CD4-positive, alpha-beta T cell treated with Interleukin-17A for 1 hour (primary cell): Measurements from ENCODE around the gene CPNE2.
"Not testable (repeated sequence)": the region's sequence is repeated elsewhere in the genome, so short reads cannot be mapped to it uniquely, and the experiment has no call there.

Source experiments
- DNase-seq: peaks from one replicate; pipeline ENCODE4 v3.0.0-alpha.2; 2020

Gene CPNE2

GRCh38 chr16:57091975-57092785, at the start of gene CPNE2:
Gene CPNE2 (plus strand): TSS chr16:57092583. CDS start chr16:57110743, 18,160 bp downstream.
- DNase-seq, result no peak

- no peak for DNase-seq
Observed at GRCh38 chr16:57043248-57043647, 49.1 kb upstream of the CPNE2 start.

DNA sequence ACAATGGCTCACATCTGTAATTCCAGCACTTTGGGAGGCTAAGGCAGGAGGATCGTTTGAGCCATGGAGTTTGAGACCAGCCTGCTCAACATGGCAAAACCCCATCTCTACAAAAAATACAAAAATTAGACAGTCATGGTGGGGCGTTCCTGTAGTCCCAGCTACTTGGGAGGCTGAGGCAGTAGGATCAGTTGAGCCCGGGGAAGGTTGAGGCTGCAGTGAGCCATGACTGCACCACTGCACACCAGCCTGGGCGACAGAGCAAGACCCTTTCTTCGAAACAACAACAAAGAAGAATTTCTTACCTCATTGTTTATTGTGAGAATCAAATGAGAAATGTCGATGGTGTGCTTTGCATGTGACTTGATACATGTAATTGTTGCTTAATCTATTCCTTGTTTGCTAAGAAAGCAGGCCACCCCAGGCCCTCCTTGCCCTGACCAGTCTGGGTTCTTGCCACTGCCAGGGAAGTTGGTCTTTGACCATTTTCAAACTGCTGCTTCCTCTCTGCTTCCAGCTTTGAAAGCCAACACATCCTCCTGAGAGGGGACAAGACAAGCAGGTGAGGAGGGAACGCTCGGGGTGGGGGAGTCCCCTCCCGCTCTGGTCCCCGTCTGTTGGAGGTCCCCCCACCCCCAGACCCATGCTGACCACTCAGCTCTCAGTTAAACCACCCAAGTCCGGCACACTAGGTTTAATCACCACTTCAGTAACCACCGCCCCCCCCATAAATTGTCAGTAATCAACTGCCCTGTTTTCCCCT, 47.3 kb upstream of the CPNE2 start:
- no peak for DNase-seq

DNA sequence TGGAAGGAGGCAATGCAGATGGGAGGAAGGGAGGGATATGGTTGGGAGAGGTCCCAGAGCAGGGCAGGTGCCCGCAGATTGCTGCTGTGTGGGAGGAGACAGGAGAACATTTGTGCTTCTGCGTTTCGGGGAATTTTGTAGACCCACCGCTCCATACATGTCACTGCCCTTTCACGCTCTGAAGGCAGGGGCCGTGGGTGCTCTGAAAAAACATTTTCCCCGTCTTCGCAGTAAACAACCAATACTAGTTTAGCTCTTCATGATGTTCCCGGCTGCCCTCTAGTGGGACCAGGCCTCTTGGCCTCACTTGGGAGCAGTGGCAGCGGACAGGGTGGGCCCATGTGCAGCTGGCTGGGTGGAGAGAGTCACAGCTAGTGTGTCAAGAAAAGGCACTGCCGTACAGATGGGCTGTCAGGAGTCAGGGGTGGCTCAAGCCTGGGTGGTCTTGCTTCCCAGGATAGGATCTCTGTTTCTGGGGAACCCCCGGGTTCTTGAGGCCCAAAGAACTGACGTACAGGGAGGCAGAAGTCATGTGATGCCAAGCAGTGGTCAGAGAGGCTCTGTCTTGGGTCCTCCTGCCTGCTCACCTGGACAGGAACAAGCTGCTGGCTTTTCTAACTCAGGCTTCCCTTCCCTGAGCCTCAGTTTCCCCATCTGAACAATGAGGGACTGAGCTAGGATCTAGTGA, 46.5 kb upstream of the CPNE2 start:
- peak; percentile 46 for DNase-seq

DNA sequence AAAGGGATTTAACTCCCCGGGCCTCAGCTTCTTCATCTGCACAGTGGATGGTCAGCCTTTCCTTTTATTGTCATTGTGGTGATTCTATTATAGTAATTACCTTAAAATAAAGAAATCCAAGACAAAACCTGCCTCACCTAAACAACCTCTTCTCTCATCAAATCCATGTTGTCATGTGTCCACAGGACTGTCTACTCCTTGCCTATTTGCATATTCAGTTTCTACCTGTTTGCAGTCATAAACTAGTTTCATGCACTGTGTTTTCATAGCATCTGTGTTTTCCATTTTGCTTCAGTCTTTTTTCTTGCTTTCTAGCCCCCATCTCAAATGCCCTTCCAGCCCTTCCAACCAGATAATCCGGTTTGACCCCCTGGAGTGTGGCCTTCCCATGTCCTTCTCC, 44.3 kb upstream of the CPNE2 start:
- no peak for DNase-seq

DNA sequence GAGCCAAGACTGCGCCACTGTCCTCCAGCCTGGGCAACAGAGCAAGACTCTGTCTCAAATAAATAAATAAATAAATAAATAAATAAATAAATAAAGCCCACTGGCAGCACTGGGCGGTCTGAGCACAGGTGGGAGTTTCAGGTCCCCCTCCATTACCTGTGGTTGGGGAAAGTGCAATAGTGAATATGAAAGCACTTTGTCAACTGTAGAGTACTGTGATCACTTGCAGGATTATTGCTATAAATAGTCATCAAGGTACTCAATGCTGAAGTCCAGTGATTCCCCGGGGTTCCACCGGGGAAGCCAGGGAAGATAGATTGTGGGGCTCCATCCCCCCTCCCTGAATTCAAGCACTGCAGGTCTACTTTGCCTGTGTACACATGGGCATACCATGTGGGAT, 42.7 kb upstream of the CPNE2 start:
- no peak for DNase-seq

- no peak for DNase-seq
Observed at GRCh38 chr16:57051696-57052228, 40.6 kb upstream of the CPNE2 start.

- no peak for DNase-seq
Observed at GRCh38 chr16:57053206-57053605, 39.2 kb upstream of the CPNE2 start.

DNA sequence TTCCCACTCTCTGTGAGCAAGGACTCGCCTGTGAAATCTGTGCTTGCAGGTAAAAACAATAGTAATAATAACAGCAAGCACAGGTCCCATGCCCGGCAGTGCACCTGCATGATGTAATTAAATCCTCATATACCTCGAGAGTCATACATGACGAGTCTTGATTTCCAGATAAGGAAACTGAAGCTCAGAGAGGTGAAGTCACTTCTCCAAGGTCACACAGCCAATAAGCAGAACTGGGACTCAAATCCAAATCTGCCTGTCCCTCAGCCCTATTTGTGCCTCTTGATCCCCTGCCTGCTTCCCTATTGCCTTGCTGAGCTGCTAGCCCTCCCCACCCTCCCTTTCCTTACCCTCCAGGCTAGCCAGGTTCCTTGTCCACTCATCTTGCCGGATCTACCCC, 38.0 kb upstream of the CPNE2 start:
- DNase-seq, result no peak

DNA sequence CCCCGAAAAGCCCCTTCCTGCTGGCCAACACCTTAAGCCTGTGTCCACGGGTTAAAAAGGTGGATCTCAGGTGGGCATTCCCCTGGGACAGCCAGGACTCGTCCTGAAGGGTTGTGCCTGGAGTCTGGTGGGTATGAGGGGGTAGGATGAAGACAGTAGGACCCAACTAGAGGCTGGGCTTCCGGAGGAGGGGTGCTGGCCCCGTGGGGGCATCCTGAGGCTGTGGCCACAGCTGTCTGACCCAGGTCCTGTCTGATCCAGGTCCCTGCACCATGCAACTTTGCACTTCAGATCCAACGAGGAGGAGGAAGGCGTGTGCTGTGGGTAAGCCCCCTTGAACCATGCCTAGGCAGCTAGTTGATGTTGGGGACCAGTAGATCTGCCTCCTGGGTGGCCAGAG, 37.6 kb upstream of the CPNE2 start:
- no peak for DNase-seq

GRCh38 chr16:57055671-57056070, 36.7 kb upstream of the CPNE2 start:
- no peak for DNase-seq

GRCh38 chr16:57058291-57058861, 34.0 kb upstream of the CPNE2 start:
- no peak for DNase-seq

DNA sequence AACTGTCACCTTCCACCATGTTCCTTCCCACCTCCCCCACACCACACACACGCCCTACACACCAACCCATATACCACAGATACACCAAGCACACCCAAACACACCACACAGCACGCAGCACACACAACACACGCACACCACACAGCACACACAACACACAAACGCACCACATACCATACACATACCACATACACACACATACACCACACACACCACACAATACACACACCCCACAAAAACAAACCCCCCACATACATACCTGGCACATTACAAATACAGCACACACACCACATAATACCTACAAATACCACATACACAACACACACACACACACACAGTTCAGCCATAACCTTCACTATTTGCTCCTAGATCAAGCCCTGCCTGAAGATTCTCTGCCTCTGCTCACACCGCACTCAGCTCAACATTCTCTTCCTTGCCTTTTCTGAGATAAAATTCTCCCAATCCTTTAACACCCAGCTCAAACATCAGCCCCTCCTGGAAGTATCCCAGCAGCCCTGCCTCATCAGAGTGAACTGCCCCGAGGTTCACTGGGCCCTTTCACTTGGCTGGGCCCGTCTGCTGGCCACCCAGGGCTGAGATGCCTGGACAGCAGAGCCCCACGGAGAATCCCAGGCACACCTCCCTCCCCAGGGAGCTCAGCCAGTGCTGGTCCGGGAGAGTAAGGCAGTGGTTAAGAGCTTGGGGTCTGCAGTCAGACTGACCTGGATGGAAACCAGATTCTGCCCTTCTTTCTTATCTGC, 31.9 kb upstream of the CPNE2 start:
- DNase-seq, result no peak

- no peak for DNase-seq
Observed at GRCh38 chr16:57061084-57061905, 31.1 kb upstream of the CPNE2 start.

GRCh38 chr16:57062329-57062728, 30.1 kb upstream of the CPNE2 start:
- no peak for DNase-seq

DNA sequence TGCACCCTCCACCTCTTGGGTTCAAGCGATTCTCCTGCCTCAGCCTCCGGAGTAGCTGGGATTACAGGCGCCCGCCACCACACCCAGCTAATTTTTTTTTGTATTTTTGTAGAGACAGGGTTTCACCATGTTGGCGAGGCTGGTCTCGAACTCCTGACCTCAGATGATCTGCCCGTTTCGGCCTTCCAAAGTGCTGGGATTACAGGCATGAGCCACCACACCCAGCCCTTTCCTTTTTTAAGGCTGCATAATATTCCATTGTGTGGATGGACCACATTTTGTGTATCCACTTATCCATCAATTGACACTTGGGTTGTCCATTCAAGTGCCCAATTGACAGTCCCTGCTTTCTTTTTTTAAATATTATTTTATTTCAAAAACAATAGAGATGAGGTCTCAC, 29.2 kb upstream of the CPNE2 start:
- DNase-seq, result not testable (repeated sequence)

- no peak for DNase-seq
Observed at GRCh38 chr16:57064995-57065394, 27.4 kb upstream of the CPNE2 start.

GRCh38 chr16:57066625-57067024, 25.8 kb upstream of the CPNE2 start:
- DNase-seq, result no peak

GRCh38 chr16:57067347-57067746, 25.0 kb upstream of the CPNE2 start:
- no peak for DNase-seq

DNA sequence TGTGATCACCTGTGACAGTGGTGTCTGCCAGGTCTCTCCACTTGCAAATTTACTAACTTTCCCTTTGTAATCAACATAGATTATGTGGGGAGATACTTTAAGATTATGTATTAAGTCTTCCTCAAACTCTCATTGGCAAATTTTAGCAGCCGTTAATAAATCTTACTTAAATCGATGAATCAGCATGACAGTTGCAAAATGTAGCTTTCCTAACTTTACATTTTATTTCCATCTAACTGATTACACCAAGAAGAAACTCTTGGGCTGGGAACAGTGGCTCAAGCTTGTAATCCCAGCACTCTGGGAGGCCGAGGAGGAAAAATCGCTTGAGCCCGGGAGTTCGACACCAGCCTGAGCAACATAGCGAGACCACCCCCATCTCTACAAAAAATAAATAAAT, 23.3 kb upstream of the CPNE2 start:
- no peak for DNase-seq

- DNase-seq, result no peak
Observed at GRCh38 chr16:57069635-57070370, 22.6 kb upstream of the CPNE2 start.
